Neural cell (in vitro differentiated cells): ENCODE measurements around the gene KIF5A. TPM values are rescaled to one million over a fixed set of nuclear protein-coding genes. Genes with fewer than 3 reads are reported as not detected.

ENCODE experiments used
- H2AFZ ChIP-seq: fragments of 200-600, 300-800 bp; sonication (generic), shearing (Covaris generic); 2 replicates; pipeline ENCODE4 v1.6.0; 2014; ENCODE audit warnings: low read depth, mild to moderate bottlenecking, antibody characterized with exemption, low read length, moderate library complexity
- H3F3A ChIP-seq: fragments of 200-600 bp; shearing (Covaris generic); 2 replicates; pipeline ENCODE4 v1.6.1; 2016; ENCODE audit warnings: mild to moderate bottlenecking, moderate library complexity, mixed read lengths, antibody characterized with exemption, low read length; ENCODE audit not compliant: insufficient read depth, poor library complexity, severe bottlenecking
- H3K27ac ChIP-seq: fragments of 200-600, 300-800 bp; sonication (generic), shearing (Covaris generic); 2 replicates; pipeline ENCODE4 v1.5.1; 2014; ENCODE audit warnings: mild to moderate bottlenecking, low read length, moderate library complexity
- H3K27me3 ChIP-seq: fragments of 300-800, 200-600 bp; sonication (generic), shearing (Covaris generic); 2 replicates; pipeline ENCODE4 v1.6.0; 2014; ENCODE audit warnings: mild to moderate bottlenecking, low read depth, low read length, moderate library complexity; ENCODE audit not compliant: insufficient read depth
- H3K36me3 ChIP-seq: fragments of 300-800, 200-600 bp; sonication (generic), shearing (Covaris generic); 2 replicates; pipeline ENCODE4 v1.5.1; 2014; ENCODE audit warnings: mild to moderate bottlenecking, antibody characterized with exemption, low read length, moderate library complexity; ENCODE audit not compliant: insufficient read depth
- H3K4me2 ChIP-seq: fragments of 300-800, 200-600 bp; sonication (generic), shearing (Covaris generic); 2 replicates; pipeline ENCODE4 v1.6.0; 2014; ENCODE audit warnings: mild to moderate bottlenecking, low read length
- H3K4me3 ChIP-seq: fragments of 300-800, 200-600 bp; sonication (generic), shearing (Covaris generic); 2 replicates; pipeline ENCODE4 v1.5.1; 2014; ENCODE audit warnings: mild to moderate bottlenecking, low read length, moderate library complexity
- H3K79me2 ChIP-seq: fragments of 200-600 bp; shearing (Covaris generic); replicated peaks from 2 replicates; pipeline ENCODE4 v1.6.0; 2014; ENCODE audit warnings: mild to moderate bottlenecking, low read length, moderate library complexity; ENCODE audit not compliant: insufficient read depth
- H3K9ac ChIP-seq: fragments of 300-800, 200-600 bp; sonication (generic), shearing (Covaris generic); 2 replicates; pipeline ENCODE4 v1.6.1; 2016; ENCODE audit warnings: mild to moderate bottlenecking, low read length, mixed read lengths
- H3K9me2 ChIP-seq: fragments of 200-600 bp; shearing (Covaris generic); 2 replicates; pipeline ENCODE4 v1.6.1; 2016; ENCODE audit warnings: mild to moderate bottlenecking, low read length, mixed read lengths; ENCODE audit not compliant: insufficient read depth
- H3K9me3 ChIP-seq: fragments of 200-600, 300-800 bp; sonication (generic), shearing (Covaris generic); 2 replicates; pipeline ENCODE4 v1.6.1; 2016; ENCODE audit warnings: mild to moderate bottlenecking, mixed run types, low read length, moderate library complexity, mixed read lengths
- H4K20me1 ChIP-seq: fragments of 200-600 bp; shearing (Covaris generic); 2 replicates; pipeline ENCODE4 v1.6.1; 2016; ENCODE audit warnings: mild to moderate bottlenecking, mixed run types; ENCODE audit not compliant: insufficient read depth
- CTCF ChIP-seq: fragments of 450-650 bp; IDR thresholded peaks from 2 replicates; pipeline ENCODE4 v1.5.1; 2014; ENCODE audit warnings: antibody characterized with exemption, mild to moderate bottlenecking, moderate library complexity; ENCODE audit not compliant: poor library complexity, severe bottlenecking
- EP300 ChIP-seq: fragments of 450-650 bp; conservative IDR thresholded peaks from 2 replicates; pipeline ENCODE4 v1.6.1; 2014; ENCODE audit warnings: antibody characterized with exemption, mild to moderate bottlenecking, moderate library complexity; ENCODE audit not compliant: poor library complexity, severe bottlenecking
- EZH2 ChIP-seq: fragments of 200-600, 300-800 bp; shearing (Covaris generic), sonication (generic); IDR thresholded peaks from 2 replicates; pipeline ENCODE4 v1.6.1; 2014; ENCODE audit warnings: antibody characterized with exemption, low read length, borderline replicate concordance, mild to moderate bottlenecking; ENCODE audit not compliant: insufficient read depth, poor library complexity, severe bottlenecking
- MXI1 ChIP-seq: fragments of 450-650 bp; conservative IDR thresholded peaks from 2 replicates; pipeline ENCODE4 v1.6.1; 2014; ENCODE audit warnings: antibody characterized with exemption, mild to moderate bottlenecking; ENCODE audit not compliant: poor library complexity, severe bottlenecking
- POLR2AphosphoS5 ChIP-seq: IDR thresholded peaks from 2 replicates; pipeline ENCODE4 v1.6.1; 2012
- RAD21 ChIP-seq: fragments of 450-650 bp; conservative IDR thresholded peaks from 2 replicates; pipeline ENCODE4 v1.6.1; 2014; ENCODE audit warnings: antibody characterized with exemption, mild to moderate bottlenecking, moderate library complexity
- REST ChIP-seq: IDR thresholded peaks from 2 replicates; pipeline ENCODE4 v1.6.1; 2012; ENCODE audit warnings: borderline replicate concordance
- SMC3 ChIP-seq: fragments of 450-650 bp; conservative IDR thresholded peaks from 2 replicates; pipeline ENCODE4 v1.6.1; 2014; ENCODE audit warnings: antibody characterized with exemption, mild to moderate bottlenecking, moderate library complexity; ENCODE audit not compliant: poor library complexity
- TAF1 ChIP-seq: IDR thresholded peaks from 2 replicates; pipeline ENCODE4 v1.6.1; 2012; ENCODE audit warnings: low read depth
- polyA plus RNA-seq: library from polyadenylated mRNA; depleted of rRNA; stranded (reverse); fragments of >200 nt; gene quantifications from 2 replicates; pipeline ENCODE4 v1.2.3, GENCODE V29; 2014

The KIF5A gene
- polyA plus RNA-seq, 1 donor from 2014 or later, result 58.8 TPM

- H3K4me3 ChIP-seq, result no peak overlapping the region
- H3K79me2 ChIP-seq, result no peaks in the 10 kb centered on the region
- no peaks in the 10 kb centered on the region for H3K27me3 ChIP-seq
- H3K27ac ChIP-seq, result no peak overlapping the region
- no peaks in the 10 kb centered on the region for H4K20me1 ChIP-seq
- no peak for TF ChIP-seq EP300
- TF ChIP-seq CTCF, result no peak
- H3F3A ChIP-seq, result no peaks in the 10 kb centered on the region
- no peaks in the 10 kb centered on the region for H3K9me2 ChIP-seq
- no peak overlapping the region for H3K9ac ChIP-seq
- no peaks in the 10 kb centered on the region for H3K9me3 ChIP-seq
- H3K4me2 ChIP-seq, result no peak overlapping the region
- H2AFZ ChIP-seq, result no peak overlapping the region
- H3K36me3 ChIP-seq, result peaks cover 15% of the 10 kb centered on the region
These were observed 22.3 kb downstream of the KIF5A start for GRCh38 chr12:57571926-57572762.

- no peak for TF ChIP-seq MXI1
- no peak for TF ChIP-seq CTCF
- TF ChIP-seq TAF1, result no peak
- no peak for TF ChIP-seq REST
- TF ChIP-seq POLR2AphosphoS5, result no peak
- TF ChIP-seq EZH2, result no peak
- TF ChIP-seq RAD21, result no peak
- no peak for TF ChIP-seq EP300
- no peak for TF ChIP-seq SMC3
- H3F3A ChIP-seq, result no peaks in the 10 kb centered on the region
- no peaks in the 10 kb centered on the region for H4K20me1 ChIP-seq
- no peaks in the 10 kb centered on the region for H3K9me2 ChIP-seq
- no peaks in the 10 kb centered on the region for H3K27me3 ChIP-seq
- H3K9ac ChIP-seq, result no peak overlapping the region
- H3K9me3 ChIP-seq, result no peaks in the 10 kb centered on the region
- no peaks in the 10 kb centered on the region for H3K79me2 ChIP-seq
- no peak overlapping the region for H3K27ac ChIP-seq
- no peak overlapping the region for H3K4me2 ChIP-seq
- no peak overlapping the region for H2AFZ ChIP-seq
- H3K36me3 ChIP-seq, result peaks cover 17% of the 10 kb centered on the region
- H3K4me3 ChIP-seq, result no peak overlapping the region
These were observed 25.0 kb downstream of the KIF5A start for GRCh38 chr12:57574795-57575194.
